ENCODE data around the gene KLHDC9.

- no peak for TF ChIP-seq CTCF (conservative IDR thresholded peaks at IDR 0.05 in 1 of 2, IDR thresholded peaks at IDR 0.05 in 1 of 2; ENCODE audit: extremely low read depth in 1 of 2, insufficient read depth in 1 of 2, low read depth in 1 of 2, low read length in 2 of 2)
- no peak for TF ChIP-seq EZH2 (IDR thresholded peaks at IDR 0.05; ENCODE audit: borderline replicate concordance, low read length)
These were observed 29.5 kb downstream of the KLHDC9 start for GRCh38 chr1:161127649-161128048.
